SH-SY5Y (cell line): ENCODE results near the gene FNDC5.

ENCODE experiments used
- GATA2 ChIP-seq: IDR thresholded peaks from 2 replicates; pipeline ENCODE4 v1.6.1; 2011; ENCODE audit warnings: mild to moderate bottlenecking, low read depth, low read length
- GATA3 ChIP-seq: IDR thresholded peaks from 2 replicates; pipeline ENCODE4 v1.6.1; 2011; ENCODE audit warnings: low read depth, mild to moderate bottlenecking, low read length, moderate library complexity

DNA sequence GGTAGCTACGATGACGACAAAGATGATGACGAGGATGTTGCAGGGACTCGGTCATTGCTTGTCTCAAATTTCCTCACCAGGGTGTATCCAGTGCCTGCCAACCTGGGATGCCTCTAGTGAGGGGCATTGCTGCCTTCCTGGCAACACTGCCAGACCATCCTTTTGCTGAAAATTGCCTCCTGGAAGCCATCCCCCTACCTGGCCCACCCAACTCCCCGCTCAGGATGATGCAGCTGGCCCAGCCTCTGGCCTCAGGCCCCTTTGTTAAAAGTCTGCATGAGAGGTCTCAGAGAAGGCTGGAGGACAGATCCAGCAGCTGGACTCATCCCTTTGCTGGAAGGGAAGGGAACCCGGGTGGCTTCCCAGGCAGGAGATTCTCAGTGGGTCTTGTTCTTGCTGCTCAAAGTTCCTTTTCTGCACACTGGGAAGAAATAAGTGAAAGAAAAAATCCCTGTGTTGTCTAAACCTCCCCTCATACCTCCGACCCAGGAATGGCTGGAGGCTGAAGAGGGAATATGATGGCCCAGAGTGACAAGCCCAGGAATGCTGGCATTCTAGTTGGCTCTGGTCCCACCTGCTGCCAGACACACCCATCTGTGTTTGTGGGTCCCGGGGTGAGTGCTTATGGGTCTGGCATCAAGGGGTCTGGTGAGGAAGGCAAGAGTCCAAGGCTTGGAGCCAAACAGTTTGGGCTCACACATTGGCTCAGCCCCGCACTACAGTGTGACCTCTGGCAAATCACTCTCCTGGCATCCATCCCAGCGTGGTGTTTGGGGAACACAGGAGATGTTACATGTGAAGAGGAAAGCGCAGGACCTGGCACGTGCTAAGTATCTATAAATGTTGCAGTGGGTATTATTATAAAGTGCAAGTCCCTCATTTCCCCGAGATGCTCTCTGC, 6.7 kb upstream of the FNDC5 start:
- TF ChIP-seq GATA3 (no peak), GATA2 (no peak)
